Fibroblast of skin of right quadriceps (primary cell): Measurements from ENCODE around the gene RPP25.
A peak's percentile ranks its signal among the peaks of the same experiment; 100 is the strongest.

ENCODE experiments used
- DNase-seq: peaks from one replicate; pipeline ENCODE4 v3.0.0-alpha.2; 2013

RPP25 gene, protein sequence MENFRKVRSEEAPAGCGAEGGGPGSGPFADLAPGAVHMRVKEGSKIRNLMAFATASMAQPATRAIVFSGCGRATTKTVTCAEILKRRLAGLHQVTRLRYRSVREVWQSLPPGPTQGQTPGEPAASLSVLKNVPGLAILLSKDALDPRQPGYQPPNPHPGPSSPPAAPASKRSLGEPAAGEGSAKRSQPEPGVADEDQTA

DNA sequence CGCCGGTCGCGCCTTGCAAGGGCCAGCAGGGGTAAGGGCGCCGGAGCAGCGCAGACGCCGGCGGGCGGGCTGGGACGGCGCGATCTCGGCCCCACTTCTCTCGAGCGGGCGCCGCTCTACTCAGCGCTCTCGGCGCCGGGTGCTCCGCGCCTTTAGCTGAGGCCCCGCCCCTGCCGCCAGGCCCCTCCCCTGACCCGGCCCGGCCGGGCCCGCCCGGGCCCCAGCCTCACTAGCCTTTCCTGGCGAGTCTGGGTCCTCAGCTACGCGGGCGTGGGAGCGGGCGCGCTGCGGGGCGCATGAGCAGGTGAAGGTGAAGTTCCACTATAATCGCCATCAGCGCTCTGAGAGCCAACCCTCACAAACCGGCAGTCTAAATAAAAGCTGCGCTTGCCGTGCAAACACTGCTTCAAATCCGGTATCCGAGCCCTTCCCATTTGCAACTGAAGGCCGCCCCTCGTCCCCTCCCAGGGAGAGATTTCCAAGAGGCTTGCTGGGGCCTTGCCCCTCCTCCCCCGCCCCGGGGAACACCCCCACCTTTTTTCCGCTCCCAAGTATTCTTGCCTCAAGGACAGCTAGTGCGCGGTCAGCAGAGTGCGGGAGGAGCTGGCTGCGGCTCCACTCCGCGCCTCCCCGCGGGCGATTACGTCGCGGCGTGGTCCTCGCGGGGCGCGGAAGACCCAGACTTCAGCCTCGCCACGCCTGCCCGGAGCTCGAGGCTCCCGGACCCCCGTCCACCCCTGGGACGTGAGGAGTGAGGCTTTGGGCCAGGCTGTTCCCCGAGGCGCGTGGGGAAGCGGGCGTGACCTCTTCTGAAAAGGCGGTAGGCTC, at the start of gene RPP25:
Gene RPP25 (minus strand): TSS at position 125 of the 828 bp plus-strand sequence. CDS start 189 bp downstream, outside the sequence.
- DNase-seq: peak; percentile 77

DNA sequence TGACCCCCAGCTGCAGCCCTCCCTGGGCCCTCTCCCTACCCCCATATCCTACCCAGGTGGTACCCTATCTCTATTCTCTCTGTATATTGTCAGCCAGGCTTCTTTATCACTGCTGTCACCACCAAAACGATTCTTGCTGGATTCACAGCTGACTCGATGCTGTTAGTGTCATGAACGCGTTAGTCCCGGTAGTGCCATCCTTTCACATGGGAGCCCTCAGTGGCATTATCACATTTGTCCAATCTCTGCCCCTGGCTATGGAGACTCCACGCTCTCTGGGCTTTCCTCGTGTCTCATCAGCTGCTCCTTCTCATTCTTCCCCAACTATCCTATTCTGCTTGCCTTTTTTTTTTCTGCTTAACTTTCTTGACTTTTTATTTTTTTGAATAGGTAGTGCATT, 45.8 kb upstream of the RPP25 start:
- no peak for DNase-seq

DNA sequence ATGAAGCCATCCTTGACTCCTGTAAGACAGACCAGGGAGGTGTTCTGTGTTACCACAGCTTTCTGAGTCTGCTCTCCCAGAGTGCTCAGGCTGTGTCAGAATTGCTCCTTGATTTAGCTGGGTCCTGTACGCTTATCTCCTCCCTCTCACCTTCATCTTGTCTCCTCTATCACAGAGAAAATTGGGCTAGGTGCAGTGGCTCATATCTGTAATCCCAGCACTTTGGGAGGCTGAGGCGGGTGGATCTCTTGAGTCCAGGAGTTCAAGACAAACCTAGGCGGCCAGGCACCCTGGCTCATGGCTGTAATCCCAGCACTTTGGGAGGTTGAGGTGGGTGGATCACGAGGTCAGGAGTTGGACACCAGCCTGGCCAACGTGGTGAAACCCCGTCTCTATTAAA, 44.7 kb upstream of the RPP25 start:
- DNase-seq: no peak

DNA sequence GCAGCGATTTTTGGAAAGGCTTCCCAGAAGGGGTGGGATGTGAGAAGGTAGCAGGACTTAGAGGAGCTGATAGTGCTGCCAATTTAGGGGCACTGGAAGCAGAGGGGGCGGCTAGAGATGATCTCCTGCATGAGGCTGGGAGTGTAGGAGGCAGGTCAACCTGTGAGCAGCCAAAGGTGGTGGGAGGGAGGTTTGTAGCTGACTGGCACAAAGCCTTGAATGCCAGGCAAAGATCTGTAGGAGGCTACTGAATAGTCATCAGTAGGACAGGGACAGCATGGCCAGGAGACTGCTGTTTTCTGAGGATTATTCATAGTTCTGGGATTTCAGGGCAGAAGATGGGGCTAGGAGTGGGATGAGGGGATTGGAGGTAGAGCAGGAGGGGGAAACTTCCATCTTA, 41.0 kb upstream of the RPP25 start:
- DNase-seq: no peak

GRCh38 chr15:74997141-74997540, 40.6 kb upstream of the RPP25 start:
- DNase-seq: no peak

DNA sequence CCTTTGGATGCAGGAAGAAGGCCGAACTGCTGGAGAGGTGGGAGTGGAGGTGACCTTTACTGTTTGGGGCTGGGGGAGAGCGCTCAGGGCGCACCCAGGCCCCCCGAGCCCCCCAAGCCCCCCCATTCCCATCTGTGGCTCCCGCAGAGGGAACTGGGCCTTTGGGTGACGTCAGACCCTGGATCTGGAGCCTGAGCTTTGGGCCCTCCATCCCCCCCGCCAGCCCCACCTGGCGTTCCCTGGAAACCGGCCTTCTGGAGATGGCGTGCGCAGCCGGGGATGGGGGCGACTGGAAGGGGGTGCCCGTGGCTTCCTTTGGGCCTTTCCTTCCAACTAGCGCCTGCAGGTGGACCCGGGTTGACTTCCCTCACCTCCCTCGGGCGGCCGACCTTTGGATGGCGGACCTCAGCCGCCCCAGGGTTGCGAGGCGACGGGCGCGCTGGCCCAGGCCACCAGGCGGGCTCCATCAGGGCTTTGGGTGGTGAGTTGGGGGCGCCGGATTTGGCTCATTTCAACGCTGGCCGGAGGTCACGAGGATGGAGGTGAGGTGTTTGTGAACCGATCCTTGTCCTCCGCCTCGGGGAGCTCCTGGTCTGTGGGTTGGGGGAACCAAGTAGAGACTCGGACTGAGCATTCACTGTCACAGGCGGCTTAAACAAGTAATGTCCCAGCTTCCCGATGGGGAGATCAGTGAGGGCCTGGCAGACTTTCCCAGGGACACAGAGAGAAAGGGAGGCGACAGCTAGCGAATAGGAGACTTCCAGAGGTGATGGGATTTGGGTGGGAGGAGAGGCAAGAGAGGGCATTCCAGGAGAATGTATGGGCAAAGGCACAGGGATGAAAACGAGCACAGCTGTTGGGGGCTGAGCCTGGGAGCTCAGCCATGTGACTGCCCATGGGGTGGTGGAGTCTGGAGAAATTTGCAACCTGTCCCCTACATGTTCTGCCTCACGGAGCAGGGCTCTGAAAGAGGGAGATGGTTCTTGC, 39.5 kb upstream of the RPP25 start:
- no peak for DNase-seq

GRCh38 chr15:74995182-74995778, 38.7 kb upstream of the RPP25 start, which contains the start of gene SCAMP5:
TSS of gene SCAMP5 (plus strand) at chr15:74995563. CDS start at chr15:75011840, 16,277 bp downstream.
- peak; percentile 91 for DNase-seq

- no peak for DNase-seq
Measured at GRCh38 chr15:74994685-74995084, 38.1 kb upstream of the RPP25 start.

DNA sequence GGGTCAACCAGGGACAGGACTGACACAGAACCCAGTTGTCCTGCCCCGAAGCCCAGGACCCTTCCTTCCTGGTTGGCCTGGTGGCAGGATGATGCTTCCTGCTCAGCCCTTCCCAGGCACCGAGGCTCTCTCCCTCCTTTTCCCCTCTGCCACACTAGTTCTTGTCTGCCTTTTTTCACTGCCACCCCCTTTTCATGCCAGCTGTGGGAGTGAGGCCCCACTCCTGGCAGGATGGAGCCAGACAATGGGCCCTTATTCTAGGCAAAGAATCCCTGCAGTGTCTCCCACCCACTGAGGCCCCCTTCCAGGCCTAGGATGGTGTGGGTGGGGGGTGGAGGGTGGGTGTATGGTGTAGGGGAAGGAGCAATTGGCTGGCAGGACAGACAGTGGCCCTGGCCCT, 37.7 kb upstream of the RPP25 start:
- DNase-seq: no peak

GRCh38 chr15:74992619-74993018, 36.0 kb upstream of the RPP25 start:
- no peak for DNase-seq

GRCh38 chr15:74989527-74989926, 33.0 kb upstream of the RPP25 start:
- no peak for DNase-seq

DNA sequence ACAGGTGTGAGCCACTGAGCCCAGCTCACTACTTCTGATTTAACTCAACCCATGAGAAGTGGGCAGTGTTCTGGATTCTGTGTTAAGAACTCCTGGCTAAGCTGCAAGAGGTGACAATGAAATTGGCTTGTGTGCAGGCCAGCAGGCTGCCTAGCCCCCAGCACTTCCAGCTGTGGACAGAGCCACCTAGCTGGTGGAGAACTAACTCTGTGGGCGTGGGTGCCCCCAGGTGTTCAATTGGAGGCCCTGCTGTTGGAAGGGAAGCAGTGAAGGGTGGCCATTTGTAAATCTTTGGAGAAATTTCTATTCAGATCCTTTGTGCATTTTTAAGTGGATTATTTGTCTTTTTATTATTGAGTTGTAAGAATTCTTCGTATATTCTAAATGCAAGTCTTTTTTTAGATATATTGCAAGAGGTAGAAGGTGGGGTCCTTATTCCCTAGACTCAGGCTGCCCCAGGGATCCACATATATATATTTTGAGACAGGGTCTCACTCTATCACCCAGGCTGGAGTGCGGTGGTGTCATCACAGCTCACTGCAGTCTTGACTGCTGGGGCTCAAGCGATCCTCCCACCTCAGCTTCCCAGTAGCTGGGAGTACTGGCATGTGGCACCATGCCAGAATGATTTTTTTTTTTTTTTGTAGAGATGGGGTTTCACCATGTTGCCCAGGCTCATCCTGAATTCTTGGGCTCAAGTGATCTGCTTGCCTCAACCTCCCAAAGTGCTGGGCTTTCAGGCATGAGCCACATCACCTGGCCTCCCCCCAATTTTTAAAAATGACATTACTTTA, 31.6 kb upstream of the RPP25 start:
- peak; percentile 15 for DNase-seq

DNA sequence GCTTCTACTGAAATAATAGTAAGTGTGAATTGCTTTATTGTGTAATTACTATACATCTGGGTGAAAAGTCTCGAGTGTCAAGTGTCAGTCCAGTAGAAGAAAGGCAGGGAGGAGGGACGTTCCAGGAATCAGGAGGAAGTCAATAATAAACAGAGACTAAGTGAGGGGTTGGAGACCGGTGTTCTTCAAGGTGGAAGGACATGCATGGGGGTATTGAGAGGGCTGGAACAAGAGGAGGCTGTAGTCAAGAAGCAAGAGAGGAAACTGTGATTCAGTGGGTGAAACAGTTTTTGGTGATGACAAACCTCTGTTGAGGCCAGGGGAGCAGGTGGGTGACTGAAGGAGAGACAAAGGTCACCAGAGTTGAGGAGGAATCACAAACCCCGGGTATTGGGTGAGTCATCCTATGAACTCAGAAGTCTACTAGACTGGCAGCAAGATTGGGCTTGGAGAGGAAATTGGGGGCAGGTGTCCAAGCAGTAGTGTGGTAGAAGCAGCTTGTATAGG, 27.2 kb upstream of the RPP25 start:
- DNase-seq: no peak

DNA sequence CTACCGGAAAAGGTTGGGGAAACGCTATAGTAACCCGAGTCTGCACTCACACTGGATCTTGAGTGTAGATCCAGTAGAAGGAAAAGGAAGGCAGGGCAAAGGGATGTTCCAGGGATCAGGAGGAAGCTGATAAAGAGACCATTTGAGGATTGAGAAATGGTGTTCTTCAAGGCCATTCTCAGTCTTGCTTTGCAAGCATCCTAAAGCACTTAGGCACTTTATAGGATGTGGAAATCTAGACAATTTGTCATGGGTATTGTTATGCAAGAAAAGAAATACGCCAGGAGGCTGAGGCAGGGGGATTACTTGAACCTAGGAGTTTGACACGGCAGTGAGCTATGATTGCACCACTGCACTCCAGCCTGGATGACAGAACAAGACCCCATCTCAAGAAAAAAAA, 25.6 kb upstream of the RPP25 start:
- DNase-seq: no peak

DNA sequence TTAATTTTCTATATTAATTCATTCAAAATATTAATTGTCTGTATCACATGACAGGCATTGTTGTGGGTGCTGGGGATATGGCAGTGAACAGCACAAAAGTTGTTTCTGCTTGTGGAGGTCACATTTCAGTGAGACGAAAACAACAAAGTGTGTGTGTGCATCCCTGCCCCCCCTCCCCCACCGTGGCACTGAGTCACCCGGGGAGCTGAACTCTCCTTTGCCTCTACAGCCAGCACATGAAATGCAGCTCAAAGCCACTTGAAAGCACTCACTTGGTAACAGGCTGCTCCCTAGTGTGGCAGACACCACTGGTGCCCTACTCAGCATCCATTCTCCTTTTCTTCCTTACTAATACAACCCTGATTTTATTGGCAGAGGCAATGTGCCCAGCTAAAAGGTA, 21.9 kb upstream of the RPP25 start:
- DNase-seq: no peak

GRCh38 chr15:74978077-74978476, 21.5 kb upstream of the RPP25 start:
- DNase-seq: no peak

DNA sequence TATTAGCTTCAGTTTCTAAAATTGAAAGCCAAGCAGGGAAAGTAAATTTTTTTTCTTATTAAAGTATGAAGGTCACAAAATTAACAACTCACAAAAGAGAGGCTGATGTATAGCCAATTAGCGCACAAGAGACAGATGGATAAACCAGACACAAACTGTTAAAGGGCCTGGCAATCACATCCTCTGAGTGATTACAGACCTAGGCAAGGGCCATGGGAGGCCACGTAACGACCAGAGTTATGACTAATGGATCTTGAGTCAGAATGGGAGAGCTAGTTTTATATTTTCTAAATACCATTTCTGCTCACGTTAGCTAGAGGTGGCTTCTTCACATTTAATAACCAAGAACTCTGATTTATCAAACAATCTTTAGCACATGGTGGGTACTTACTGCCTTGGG, 21.0 kb upstream of the RPP25 start:
- no peak for DNase-seq

GRCh38 chr15:74976159-74976558, 19.6 kb upstream of the RPP25 start:
- no peak for DNase-seq

- DNase-seq: no peak
Measured at GRCh38 chr15:74967670-74968069, 11.1 kb upstream of the RPP25 start.

GRCh38 chr15:74964794-74965193, 8.2 kb upstream of the RPP25 start:
- DNase-seq: peak; percentile 65

- no peak for DNase-seq
Measured at GRCh38 chr15:74963213-74963612, 6.6 kb upstream of the RPP25 start.

DNA sequence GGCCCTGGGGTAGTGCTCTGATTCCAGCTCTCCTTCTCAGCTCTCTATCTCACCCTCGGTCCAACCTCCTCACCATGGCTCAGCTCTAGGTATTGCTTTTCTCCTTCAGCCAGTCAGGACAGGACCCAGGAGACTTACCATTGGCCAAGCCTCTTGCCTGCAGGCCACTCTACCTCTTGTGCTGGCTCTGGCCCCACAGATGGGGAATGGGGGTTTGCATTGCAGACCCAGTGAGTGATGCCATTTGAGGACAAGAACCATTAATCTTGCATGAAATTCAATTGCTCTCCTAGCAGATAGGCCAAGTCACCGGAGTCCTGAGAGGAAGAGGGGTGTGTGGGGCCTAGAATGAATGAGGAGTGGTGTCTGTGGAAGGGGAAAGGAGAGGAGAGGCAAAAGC, 6.1 kb upstream of the RPP25 start:
- no peak for DNase-seq
